Kidney epithelial cell (primary cell): Measurements from ENCODE around the gene FAM229A. TPM values are rescaled to one million over a fixed set of nuclear protein-coding genes. Genes with fewer than 3 reads are reported as not detected.
"Not testable (repeated sequence)": the region's sequence is repeated elsewhere in the genome, so short reads cannot be mapped to it uniquely, and the experiment has no call there.

Experiments
- DNase-seq: peaks from one replicate; pipeline ENCODE4 v3.0.0-alpha.2; 2010; ENCODE audit warnings: low read depth
- H3K27me3 ChIP-seq: 2 replicates; pipeline ENCODE4 v1.6.0; 2011; ENCODE audit warnings: low read length; ENCODE audit not compliant: control insufficient read depth, insufficient read depth
- H3K36me3 ChIP-seq: 2 replicates; pipeline ENCODE4 v1.5.1; 2011; ENCODE audit warnings: low read length; ENCODE audit not compliant: control insufficient read depth, insufficient read depth
- H3K4me3 ChIP-seq: 2 replicates; pipeline ENCODE4 v1.5.1; 2011; ENCODE audit warnings: low read depth, mild to moderate bottlenecking, control low read depth, low read length
- total RNA-seq: library from RNA; depleted of rRNA; stranded (reverse); fragments of >200 nt; gene quantifications from 2 replicates; pipeline ENCODE4 v1.2.3, GENCODE V29; 2015
- TF ChIP-seq, protein P1 (sequence below): IDR thresholded peaks from 2 replicates; pipeline ENCODE4 v1.5.1; 2011; ENCODE audit warnings: mild to moderate bottlenecking, moderate library complexity, low read length, control low read depth, inconsistent platforms; ENCODE audit not compliant: insufficient read depth, poor library complexity, severe bottlenecking

Gene FAM229A
- total RNA-seq, 1 donor from 2014 or later: 7.5 TPM

DNA sequence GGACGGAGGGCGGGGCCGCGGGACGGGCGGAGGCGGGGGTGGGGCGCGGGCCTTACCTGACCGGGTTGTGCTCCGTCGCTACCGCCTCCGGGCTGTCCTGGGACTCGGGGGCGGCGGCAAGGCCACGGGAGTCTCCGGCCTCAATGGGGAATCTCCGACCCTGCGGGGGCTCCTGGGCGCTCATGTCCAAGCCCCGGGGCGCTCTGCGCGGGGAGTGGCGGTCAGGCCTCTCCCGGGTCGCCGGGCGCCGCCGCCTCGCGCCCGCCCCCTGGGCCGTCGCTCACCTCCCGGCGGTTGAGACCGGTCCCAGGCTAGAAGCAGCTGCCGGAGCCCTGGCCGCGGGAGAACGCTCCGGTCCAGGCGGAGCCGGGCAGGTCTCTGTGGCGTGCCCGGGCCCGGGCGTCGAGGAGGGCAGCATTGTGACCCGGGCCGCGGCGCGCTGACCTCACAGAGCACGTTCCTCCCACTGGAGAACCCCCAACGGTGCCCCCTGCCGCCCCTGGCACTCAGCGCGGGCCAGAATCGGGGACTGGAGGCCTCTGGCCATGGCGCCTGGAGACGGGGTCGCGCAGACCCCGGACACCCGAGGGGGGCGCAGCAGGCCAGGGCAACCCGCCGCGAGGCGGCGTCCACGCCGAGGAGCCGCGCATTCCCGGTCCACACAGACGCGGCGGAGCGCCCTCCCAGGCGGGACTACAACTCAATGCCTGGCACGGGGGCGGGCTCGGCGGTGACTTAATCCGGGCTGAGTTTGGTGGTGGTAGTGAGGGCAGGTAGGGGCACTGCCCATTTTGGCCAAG lies 411 bp downstream of the FAM229A start:
- Histone ChIP-seq H3K27me3 (no peaks in the 10 kb centered on the region), H3K36me3 (no peaks in the 10 kb centered on the region), H3K4me3 (peak overlapping the region; percentile 37)
- TF ChIP-seq, protein P1, sequence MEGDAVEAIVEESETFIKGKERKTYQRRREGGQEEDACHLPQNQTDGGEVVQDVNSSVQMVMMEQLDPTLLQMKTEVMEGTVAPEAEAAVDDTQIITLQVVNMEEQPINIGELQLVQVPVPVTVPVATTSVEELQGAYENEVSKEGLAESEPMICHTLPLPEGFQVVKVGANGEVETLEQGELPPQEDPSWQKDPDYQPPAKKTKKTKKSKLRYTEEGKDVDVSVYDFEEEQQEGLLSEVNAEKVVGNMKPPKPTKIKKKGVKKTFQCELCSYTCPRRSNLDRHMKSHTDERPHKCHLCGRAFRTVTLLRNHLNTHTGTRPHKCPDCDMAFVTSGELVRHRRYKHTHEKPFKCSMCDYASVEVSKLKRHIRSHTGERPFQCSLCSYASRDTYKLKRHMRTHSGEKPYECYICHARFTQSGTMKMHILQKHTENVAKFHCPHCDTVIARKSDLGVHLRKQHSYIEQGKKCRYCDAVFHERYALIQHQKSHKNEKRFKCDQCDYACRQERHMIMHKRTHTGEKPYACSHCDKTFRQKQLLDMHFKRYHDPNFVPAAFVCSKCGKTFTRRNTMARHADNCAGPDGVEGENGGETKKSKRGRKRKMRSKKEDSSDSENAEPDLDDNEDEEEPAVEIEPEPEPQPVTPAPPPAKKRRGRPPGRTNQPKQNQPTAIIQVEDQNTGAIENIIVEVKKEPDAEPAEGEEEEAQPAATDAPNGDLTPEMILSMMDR: peak; percentile 24
- DNase-seq: no peak

DNA sequence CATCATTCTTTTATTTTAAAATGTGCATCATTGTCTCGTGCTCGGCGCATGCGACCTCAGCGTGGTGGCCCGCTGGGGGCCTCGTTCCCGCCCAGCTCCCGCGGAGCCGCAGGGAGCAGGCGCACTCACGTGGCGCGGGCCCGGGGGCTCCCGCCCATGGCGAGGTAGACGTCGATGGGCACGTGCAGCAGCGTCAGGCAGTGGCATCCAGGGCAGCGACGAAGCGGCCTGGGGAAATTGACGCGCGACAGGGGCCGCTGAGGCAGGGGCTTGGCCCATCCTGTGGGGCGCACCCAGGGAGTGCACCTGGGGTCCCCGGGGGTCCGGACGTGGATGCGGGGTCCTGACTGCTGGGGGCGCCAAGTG lies 994 bp downstream of the FAM229A start:
- no peaks in the 10 kb centered on the region for H3K27me3 ChIP-seq
- H3K36me3 ChIP-seq: no peaks in the 10 kb centered on the region
- TF ChIP-seq, protein P1: no peak
- H3K4me3 ChIP-seq: no peak overlapping the region
- DNase-seq: no peak

DNA sequence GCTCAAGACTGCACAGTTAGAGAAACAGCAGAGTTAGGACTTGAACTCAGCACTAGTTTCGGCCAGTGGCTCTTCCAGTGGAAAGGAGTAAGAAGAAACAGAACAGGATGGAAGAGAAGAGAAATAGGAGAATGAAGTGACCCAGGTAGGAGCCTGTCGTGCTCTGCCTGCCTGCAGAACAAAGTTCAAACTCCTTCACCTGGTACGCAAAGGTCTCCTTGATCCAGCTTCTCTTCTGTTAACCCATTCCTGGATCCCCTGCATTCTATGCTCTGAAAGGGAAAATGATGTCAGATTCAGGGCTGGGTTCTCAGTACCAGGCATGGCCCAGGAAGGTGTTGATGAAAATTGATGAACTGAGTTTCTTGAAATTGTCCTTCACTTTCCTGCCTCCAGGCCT lies 3.9 kb downstream of the FAM229A start:
- H3K27me3 ChIP-seq: no peaks in the 10 kb centered on the region
- H3K4me3 ChIP-seq: no peak overlapping the region
- TF ChIP-seq, protein P1: no peak
- no peaks in the 10 kb centered on the region for H3K36me3 ChIP-seq
- no peak for DNase-seq

DNA sequence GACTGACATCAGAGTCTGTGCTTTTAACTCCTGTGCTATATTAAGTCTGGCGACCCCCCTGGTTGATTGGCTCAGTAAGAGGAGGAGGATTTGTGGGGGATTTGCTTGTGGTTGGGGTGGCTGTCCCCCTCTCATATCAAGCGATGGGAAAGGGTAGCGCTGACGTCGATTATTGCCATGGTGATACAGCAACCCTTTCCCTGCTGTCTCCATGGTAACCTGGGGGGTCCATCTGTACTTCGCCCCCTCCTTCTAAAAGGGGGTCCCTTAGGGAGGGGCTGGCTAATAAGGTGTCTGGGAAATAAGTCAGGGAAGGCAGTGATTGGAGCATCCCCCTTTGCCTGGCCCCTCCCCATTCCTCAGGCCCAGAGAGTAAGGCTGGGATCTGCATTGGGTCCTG lies 4.7 kb downstream of the FAM229A start:
- Histone ChIP-seq H3K27me3 (no peaks in the 10 kb centered on the region), H3K4me3 (no peak overlapping the region), H3K36me3 (no peaks in the 10 kb centered on the region)
- TF ChIP-seq, protein P1: no peak
- DNase-seq: no peak

DNA sequence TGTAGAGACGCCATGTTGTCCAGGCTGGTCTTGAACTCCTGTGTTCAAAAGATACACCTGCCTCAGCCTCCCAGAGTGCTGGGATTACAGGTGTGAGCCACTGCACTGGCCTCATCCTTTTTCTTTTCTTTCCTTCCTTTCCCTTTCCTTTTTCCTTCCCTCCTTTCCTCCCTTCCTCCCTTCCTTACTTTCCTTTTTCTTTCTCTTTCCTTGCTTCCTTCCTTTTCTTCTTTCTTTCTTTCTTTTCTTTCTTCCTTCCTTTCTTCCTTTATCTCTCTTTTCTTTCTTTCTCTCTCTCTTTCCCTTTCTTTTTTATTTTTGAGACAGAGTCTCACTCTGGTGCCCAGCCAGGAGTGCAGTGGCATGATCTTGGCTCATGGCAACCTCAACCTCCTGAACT lies 5.8 kb downstream of the FAM229A start:
- Histone ChIP-seq H3K36me3 (no peaks in the 10 kb centered on the region), H3K4me3 (no peak overlapping the region), H3K27me3 (no peaks in the 10 kb centered on the region)
- no peak for DNase-seq
- TF ChIP-seq, protein P1: no peak

DNA sequence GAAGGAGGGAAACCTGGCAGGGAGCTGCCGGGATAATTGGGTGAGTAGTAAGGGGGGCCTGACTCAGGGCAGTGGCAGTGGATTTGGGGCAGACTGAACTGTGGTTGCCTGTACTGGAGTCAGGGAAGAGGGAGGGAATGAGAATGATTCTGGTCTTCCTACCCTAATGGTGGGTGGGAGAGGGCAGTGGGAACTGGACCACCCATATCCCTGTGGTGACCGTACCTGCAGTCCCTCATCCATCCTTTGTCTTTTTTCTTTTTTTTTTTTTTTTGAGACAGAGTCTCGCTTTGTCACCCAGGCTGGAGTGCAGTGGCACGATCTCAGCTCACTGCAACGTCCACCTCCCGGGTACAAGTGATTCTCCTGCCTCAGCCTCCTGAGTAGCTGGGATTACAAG lies 6.5 kb downstream of the FAM229A start:
- not testable (repeated sequence) for H3K36me3 ChIP-seq, H3K4me3 ChIP-seq, H3K27me3 ChIP-seq, DNase-seq
